HepG2 (cell line): ENCODE results near the gene BCL7A. TPM values are rescaled to one million over a fixed set of nuclear protein-coding genes. Genes with fewer than 3 reads are reported as not detected.

Experiments used
- ATAC-seq: fragments of 200-7000 bp; cut with Tn5 transposase; 3 replicates; pipeline ENCODE4 v1.9.1; 2020; ENCODE audit warnings: mild to moderate bottlenecking, moderate library complexity
- BruUV-seq: library from RNA; stranded (reverse); fragments of 400-500 nt; replicated peaks from 2 replicates; lab custom pipeline; 2021; lab: Mats Ljungman, UMichigan
- CTCF ChIA-PET: fragments of 300-600 bp; formaldehyde crosslinking; extraction: SDS; loops from one replicate; lab custom pipeline; 2021; ENCODE audit warnings: low total read pairs, inconsistent platforms, low intra/inter-chr PET ratio; lab: Yijun Ruan, JAX
- POLR2A ChIA-PET: fragments of 350-600 bp; sonication (Branson Sonifier 250); formaldehyde crosslinking; loops from one replicate; lab custom pipeline; 2020; ENCODE audit warnings: antibody characterized with exemption, inconsistent platforms; lab: Yijun Ruan, JAX
- DNase-seq: peaks from one replicate; pipeline ENCODE4 v3.0.0-alpha.2; 2015; ENCODE audit warnings: low spot score
- FAIRE-seq: peaks from 3 replicates; lab custom pipeline; 2011; peaks lifted over from hg19 to GRCh38; lab: Jason Lieb, UNC
- H2AFZ ChIP-seq: one replicate; pipeline ENCODE4 v1.6.1; 2011; ENCODE audit warnings: low read length, inconsistent platforms
- H3K27ac ChIP-seq: fragments of 300-600 bp; 3 replicates; pipeline ENCODE4 v1.8.0; 2011; ENCODE audit warnings: mixed run types, mild to moderate bottlenecking, mixed read lengths, low read length, inconsistent platforms; ENCODE audit not compliant: insufficient read depth; ENCODE audit errors: extremely low read length
- H3K27me3 ChIP-seq, 2 experiments: fragments of 200-600 bp in 1 of 2; 2 replicates in 1 of 2; 3 replicates in 1 of 2; pipeline versions ENCODE4 v1.6.0 to v1.8.0; 2011; ENCODE audit warnings: low read length in 2 of 2, mild to moderate bottlenecking in 2 of 2, moderate library complexity in 2 of 2, inconsistent platforms in 1 of 2; ENCODE audit not compliant: insufficient read depth in 2 of 2, control insufficient read depth in 1 of 2
- H3K36me3 ChIP-seq, 2 experiments: fragments of 200-600 bp in 1 of 2; replicated peaks in 1 of 2; 2 replicates in 1 of 2; 3 replicates in 1 of 2; pipeline versions ENCODE4 v1.5.1 to v1.8.0; 2011; ENCODE audit warnings: low read length in 2 of 2, inconsistent platforms in 1 of 2; ENCODE audit not compliant: insufficient read depth in 2 of 2, control insufficient read depth in 1 of 2
- H3K4me1 ChIP-seq: 2 replicates; pipeline ENCODE4 v1.5.1; 2012; ENCODE audit warnings: low read length, inconsistent platforms; ENCODE audit not compliant: insufficient read depth
- H3K4me2 ChIP-seq: 2 replicates; pipeline ENCODE4 v1.6.0; 2011; ENCODE audit warnings: low read depth, low read length, inconsistent platforms
- H3K4me3 ChIP-seq, 3 experiments: fragments of 200-600 bp in 1 of 3; sonication (generic), shearing (Covaris generic) in 1 of 3; replicated peaks in 1 of 3; 2 replicates each; pipeline ENCODE4 v1.5.1; 2011 to 2016; ENCODE audit warnings: low read length in 3 of 3, inconsistent platforms in 2 of 3, low read depth in 2 of 3, mild to moderate bottlenecking in 2 of 3, control low read depth in 1 of 3, mixed read lengths in 1 of 3; ENCODE audit not compliant: insufficient read depth in 1 of 3
- H3K79me2 ChIP-seq: one replicate; pipeline ENCODE4 v1.6.1; 2011; ENCODE audit warnings: low read length, inconsistent platforms; ENCODE audit not compliant: insufficient read depth
- H3K9ac ChIP-seq: 2 replicates; pipeline ENCODE4 v1.6.0; 2011; ENCODE audit warnings: mild to moderate bottlenecking, low read depth, low read length, inconsistent platforms; ENCODE audit not compliant: insufficient read depth
- H3K9me3 ChIP-seq: 2 replicates; pipeline ENCODE4 v1.5.1; 2012; ENCODE audit warnings: mild to moderate bottlenecking, low read length
- H4K20me1 ChIP-seq: 2 replicates; pipeline ENCODE4 v1.6.0; 2011; ENCODE audit warnings: inconsistent platforms, mild to moderate bottlenecking, low read length, moderate library complexity; ENCODE audit not compliant: insufficient read depth
- BRD4 ChIP-seq: sonication (generic); formaldehyde crosslinking; IDR thresholded peaks from 2 replicates; pipeline ENCODE4 v1.4.0; 2020; ENCODE audit warnings: missing genetic modification reagents
- CEBPB ChIP-seq: IDR thresholded peaks from 2 replicates; pipeline ENCODE4 v1.6.1; 2011; ENCODE audit warnings: low read depth, low read length, improper control_type of control experiment, borderline replicate concordance
- KAT7 ChIP-seq: IDR thresholded peaks from 2 replicates; pipeline ENCODE4 v1.6.1; 2018; ENCODE audit warnings: borderline replicate concordance, missing compliant biosample characterization
- PLRG1 ChIP-seq: fragments of 450-650 bp; conservative IDR thresholded peaks from 2 replicates; pipeline ENCODE4 v1.6.1; 2016
- SALL1 ChIP-seq: sonication (generic); formaldehyde crosslinking; IDR thresholded peaks from 2 replicates; pipeline ENCODE4 v1.8.0; 2022; ENCODE audit warnings: mild to moderate bottlenecking, missing genetic modification reagents
- SMAD3 ChIP-seq: sonication (generic); formaldehyde crosslinking; IDR thresholded peaks from 2 replicates; pipeline ENCODE4 v1.4.0; 2020; ENCODE audit warnings: missing genetic modification reagents
- SP1 ChIP-seq, 2 experiments: fragments of 450-650 bp in 1 of 2; sonication (generic) in 1 of 2; formaldehyde crosslinking in 1 of 2; IDR thresholded peaks; 2 replicates each; pipeline versions ENCODE4 v1.4.0 to v1.6.1; 2016 to 2020; ENCODE audit warnings: missing genetic modification reagents in 1 of 2
- WGBS: methylation state at CpG from one replicate; pipeline ENCODE4 v1.1.6; 2017; ENCODE audit warnings: low lambda C conversion rate; 5-methylcytosine and 5-hydroxymethylcytosine counted together
- in situ Hi-C: cut with HindIII; loops from 2 replicates; pipeline ENCODE4 v1.10.0; 2017; ENCODE audit warnings: low pct_unique_long_range_greater_than_20kb; ENCODE audit not compliant: extremely low pct_ligation_motif_present
- intact Hi-C: fragments of 100-400 bp; cut with micrococcal nuclease; formaldehyde crosslinking; loops from one replicate; pipeline ENCODE4 v1.10.0; 2022; ENCODE audit not compliant: unreplicated experiment
- polyA plus RNA-seq, 8 experiments: library from polyadenylated mRNA; depleted of rRNA in 3 of 8; stranded (reverse) in 7 of 8; unstranded in 1 of 8; fragments of >200 nt; fragmentation: Illumina TruSeq in 4 of 8; extraction: Trizol in 4 of 8; gene quantifications; 2 replicates each; pipeline versions ENCODE4 v1.2.1 to v1.2.3, GENCODE V29; 2011 to 2016; ENCODE audit warnings: low read depth in 4 of 8, missing spikeins in 1 of 8, mixed read lengths in 1 of 8; ENCODE audit not compliant: insufficient read depth in 1 of 8
- total RNA-seq, 5 experiments: library from RNA; depleted of rRNA; stranded (reverse); fragments of >200 nt; fragmentation: Illumina TruSeq; extraction: Trizol; gene quantifications; 2 replicates each; pipeline ENCODE4 v1.2.3, GENCODE V29; 2016; ENCODE audit warnings: low read depth in 1 of 5
- TF ChIP-seq, protein P1 (sequence below), 2 experiments: fragments of 450-650 bp in 1 of 2; sonication (generic) in 1 of 2; formaldehyde crosslinking; IDR thresholded peaks; 2 replicates each; pipeline versions ENCODE4 v1.5.0 to v1.8.0; 2020 to 2022; ENCODE audit warnings: mild to moderate bottlenecking in 1 of 2, missing genetic modification reagents in 1 of 2
- TF ChIP-seq, protein P2 (sequence below): sonication (generic); formaldehyde crosslinking; IDR thresholded peaks from 2 replicates; pipeline ENCODE4 v1.5.0; 2020; ENCODE audit warnings: mild to moderate bottlenecking, missing genetic modification reagents

The BCL7A gene
- total and polyA plus RNA-seq, 2 of the 13 experiments (the other 11 are each of a cell fraction or from before 2014, with no cell fraction given) = 4.1 to 6.2 TPM

DNA sequence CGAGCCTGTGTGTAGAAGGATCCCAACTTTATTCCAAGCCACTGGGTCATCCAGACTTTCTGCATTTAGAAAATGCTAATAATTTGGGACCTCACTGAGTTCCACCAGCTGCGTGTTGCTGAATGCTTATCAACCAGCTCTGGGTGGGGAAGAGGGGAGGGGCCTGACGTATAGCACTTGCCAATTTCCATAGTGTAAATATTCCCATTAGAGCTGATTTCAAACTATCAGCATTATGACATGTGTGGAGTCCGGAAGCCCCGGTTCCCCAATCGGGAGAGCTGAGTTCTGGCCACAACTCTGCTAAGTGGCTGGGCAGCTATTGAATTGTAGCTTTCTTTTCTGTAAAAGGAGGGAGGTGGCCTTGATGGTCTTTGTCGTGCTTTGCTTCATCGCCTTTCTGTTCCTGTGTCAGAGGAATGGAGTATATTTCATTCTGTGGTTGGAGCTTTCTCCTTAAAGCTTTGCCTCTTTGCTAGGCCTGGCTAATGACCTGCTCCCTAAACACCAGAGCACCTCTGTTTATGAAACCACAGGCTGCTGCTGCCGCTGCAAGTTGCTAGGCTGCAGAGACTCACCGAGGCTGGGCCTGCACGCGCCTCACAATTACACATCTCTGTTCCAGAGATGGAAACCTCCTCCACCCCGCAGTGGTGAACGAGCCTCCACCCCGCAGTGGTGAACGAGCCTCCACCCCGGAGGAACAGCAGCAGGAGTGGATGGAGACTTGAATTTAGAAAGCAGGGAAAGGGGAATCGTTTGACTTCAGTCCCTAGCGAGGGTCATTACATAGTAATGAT is 7.7 kb upstream of the BCL7A start (continued):
- no peak for TF ChIP-seq BRD4 (CRISPR knock-in tag)
- no peak for TF ChIP-seq PLRG1
- no peak for TF ChIP-seq KAT7 (CRISPR knock-in tag)
- no peak for TF ChIP-seq SP1 (IDR thresholded peaks at IDR 0.05)
- TF ChIP-seq SP1 (CRISPR knock-in tag; IDR thresholded peaks at IDR 0.05) = no peak
- no peak for TF ChIP-seq SALL1 (CRISPR knock-in tag)

DNA sequence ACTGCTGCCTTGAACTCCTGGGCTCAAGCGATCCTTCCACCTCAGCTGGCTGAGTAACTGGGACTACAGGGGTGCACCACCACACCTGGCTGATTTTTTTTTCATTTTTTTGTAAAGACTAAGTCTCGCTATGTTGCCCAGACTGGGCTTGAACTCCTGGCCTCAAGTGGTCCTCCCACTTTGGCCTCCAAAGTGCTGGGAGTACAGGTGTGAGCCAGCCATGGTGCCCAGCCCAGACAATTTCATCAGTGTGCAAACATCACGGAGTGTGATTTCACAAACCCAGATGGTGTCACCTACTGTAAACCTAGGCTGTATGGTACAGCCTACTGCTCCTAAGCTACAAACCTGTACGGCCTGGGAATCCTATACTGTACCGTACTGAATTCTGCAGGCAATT is 6.9 kb upstream of the BCL7A start:
- POLR2A ChIA-PET = no interaction called here
- no peak for FAIRE-seq

More for the DNA sequence above, 6.9 kb upstream of the BCL7A start:
- Histone ChIP-seq H3K27me3 (peaks cover 0 to 20% of the 10 kb centered on the region in 2 experiments; a peak in 4 of 5 replicates), H3K36me3 (no peaks in the 10 kb centered on the region), H3K4me2 (no peak overlapping the region), H2AFZ (no peak overlapping the region), H3K9me3 (no peaks in the 10 kb centered on the region), H3K4me3 (no peak overlapping the region), H3K9ac (no peak overlapping the region), H3K4me1 (peaks cover 6% of the 10 kb centered on the region), H4K20me1 (no peaks in the 10 kb centered on the region), H3K27ac (no peak overlapping the region), H3K79me2 (no peaks in the 10 kb centered on the region)
- BruUV-seq = no TSS peak
- peak; percentile 61 for ATAC-seq
- TF ChIP-seq SMAD3 (CRISPR knock-in tag) = no peak
- TF ChIP-seq, protein P1, sequence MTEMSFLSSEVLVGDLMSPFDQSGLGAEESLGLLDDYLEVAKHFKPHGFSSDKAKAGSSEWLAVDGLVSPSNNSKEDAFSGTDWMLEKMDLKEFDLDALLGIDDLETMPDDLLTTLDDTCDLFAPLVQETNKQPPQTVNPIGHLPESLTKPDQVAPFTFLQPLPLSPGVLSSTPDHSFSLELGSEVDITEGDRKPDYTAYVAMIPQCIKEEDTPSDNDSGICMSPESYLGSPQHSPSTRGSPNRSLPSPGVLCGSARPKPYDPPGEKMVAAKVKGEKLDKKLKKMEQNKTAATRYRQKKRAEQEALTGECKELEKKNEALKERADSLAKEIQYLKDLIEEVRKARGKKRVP (CRISPR knock-in tag; IDR thresholded peaks at IDR 0.05) = peak in 1 of 2 experiments; percentile 44; a peak in 1 of 4 replicates
- TF ChIP-seq, protein P2, sequence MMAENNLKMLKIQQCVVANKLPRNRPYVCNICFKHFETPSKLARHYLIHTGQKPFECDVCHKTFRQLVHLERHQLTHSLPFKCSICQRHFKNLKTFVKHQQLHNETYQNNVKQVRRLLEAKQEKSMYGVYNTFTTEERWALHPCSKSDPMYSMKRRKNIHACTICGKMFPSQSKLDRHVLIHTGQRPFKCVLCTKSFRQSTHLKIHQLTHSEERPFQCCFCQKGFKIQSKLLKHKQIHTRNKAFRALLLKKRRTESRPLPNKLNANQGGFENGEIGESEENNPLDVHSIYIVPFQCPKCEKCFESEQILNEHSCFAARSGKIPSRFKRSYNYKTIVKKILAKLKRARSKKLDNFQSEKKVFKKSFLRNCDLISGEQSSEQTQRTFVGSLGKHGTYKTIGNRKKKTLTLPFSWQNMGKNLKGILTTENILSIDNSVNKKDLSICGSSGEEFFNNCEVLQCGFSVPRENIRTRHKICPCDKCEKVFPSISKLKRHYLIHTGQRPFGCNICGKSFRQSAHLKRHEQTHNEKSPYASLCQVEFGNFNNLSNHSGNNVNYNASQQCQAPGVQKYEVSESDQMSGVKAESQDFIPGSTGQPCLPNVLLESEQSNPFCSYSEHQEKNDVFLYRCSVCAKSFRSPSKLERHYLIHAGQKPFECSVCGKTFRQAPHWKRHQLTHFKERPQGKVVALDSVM (CRISPR knock-in tag) = peak; percentile 68
- TF ChIP-seq CEBPB = peak; percentile 65; the same call in 1 of the 2 replicates
- WGBS = 17% methylated on average over 5 of the region's 5 CpGs
- in situ Hi-C loops = no loop called here
- intact Hi-C loops = no loop called here
- CTCF ChIA-PET = no interaction called here
- no peak for DNase-seq
